Fibroblast of lung (primary cell): ENCODE results near the gene CIB2. TPM values are rescaled to one million over a fixed set of nuclear protein-coding genes. Genes with fewer than 3 reads are reported as not detected.

Experiments
- DNase-seq, 2 donors: peaks; one replicate each; pipeline versions ENCODE4 v3.0.0 to v3.0.0-alpha.2; 2010; ENCODE audit warnings: low read depth in 2 of 2
- H2AFZ ChIP-seq: 2 replicates; pipeline ENCODE4 v1.5.1; 2012; ENCODE audit warnings: low read length, control low read depth, inconsistent platforms
- H3K27ac ChIP-seq: 2 replicates; pipeline ENCODE4 v1.5.1; 2011; ENCODE audit warnings: low read length, control low read depth; ENCODE audit not compliant: insufficient read depth
- H3K27me3 ChIP-seq: 2 replicates; pipeline ENCODE4 v1.5.1; 2011; ENCODE audit warnings: mild to moderate bottlenecking, low read length; ENCODE audit not compliant: control insufficient read depth, insufficient read depth
- H3K36me3 ChIP-seq: 2 replicates; pipeline ENCODE4 v1.5.1; 2011; ENCODE audit warnings: low read length; ENCODE audit not compliant: control insufficient read depth, insufficient read depth
- H3K4me1 ChIP-seq: 2 replicates; pipeline ENCODE4 v1.5.1; 2011; ENCODE audit warnings: low read length; ENCODE audit not compliant: control insufficient read depth, insufficient read depth; ENCODE audit errors: extremely low read depth
- H3K4me2 ChIP-seq: 2 replicates; pipeline ENCODE4 v1.5.1; 2011; ENCODE audit warnings: low read length, control low read depth; ENCODE audit not compliant: insufficient read depth; ENCODE audit errors: extremely low read depth
- H3K4me3 ChIP-seq, 4 experiments: fragments of 200-600 bp in 1 of 4; sonication (generic) in 1 of 4; replicated peaks in 1 of 4; 2 replicates each; pipeline ENCODE4 v1.5.1; 2011 to 2016; ENCODE audit warnings: low read length in 4 of 4, low read depth in 3 of 4, mild to moderate bottlenecking in 3 of 4, control low read depth in 2 of 4, inconsistent platforms in 1 of 4, mixed read lengths in 1 of 4; ENCODE audit not compliant: insufficient read depth in 1 of 4; ENCODE audit errors: control extremely low read depth in 1 of 4
- H3K79me2 ChIP-seq: 2 replicates; pipeline ENCODE4 v1.5.1; 2012; ENCODE audit warnings: mild to moderate bottlenecking, low read length, inconsistent platforms; ENCODE audit not compliant: control insufficient read depth, insufficient read depth
- H3K9ac ChIP-seq: 2 replicates; pipeline ENCODE4 v1.5.1; 2011; ENCODE audit warnings: mild to moderate bottlenecking, low read length, control low read depth; ENCODE audit not compliant: insufficient read depth
- H3K9me3 ChIP-seq: 2 replicates; pipeline ENCODE4 v1.5.1; 2012; ENCODE audit warnings: low read depth, low read length; ENCODE audit not compliant: control insufficient read depth, insufficient read depth
- H4K20me1 ChIP-seq: 2 replicates; pipeline ENCODE4 v1.5.1; 2011; ENCODE audit warnings: low read length; ENCODE audit not compliant: control insufficient read depth, insufficient read depth; ENCODE audit errors: extremely low read depth
- EZH2 ChIP-seq: IDR thresholded peaks from 2 replicates; pipeline ENCODE4 v1.5.1; 2012; ENCODE audit warnings: low read length, control low read depth, mild to moderate bottlenecking; ENCODE audit errors: missing control alignments
- polyA plus RNA-seq, 2 donors: library from polyadenylated mRNA; depleted of rRNA in 1 of 2; stranded (reverse) in 1 of 2; unstranded in 1 of 2; fragments of >200 nt; gene quantifications; 2 replicates each; pipeline ENCODE4 v1.2.1, GENCODE V29; 2011 to 2012; ENCODE audit warnings: missing spikeins in 1 of 2
- total RNA-seq: library from RNA; depleted of rRNA; stranded (reverse); fragments of >200 nt; gene quantifications from 2 replicates; pipeline ENCODE4 v1.2.1, GENCODE V29; 2014
- TF ChIP-seq, protein P1 (sequence below), 2 donors: IDR thresholded peaks in 1 of 2; conservative IDR thresholded peaks in 1 of 2; 1 replicate in 1 of 2; 2 replicates in 1 of 2; pipeline ENCODE4 v1.5.1; 2011 to 2012; ENCODE audit warnings: low read length in 2 of 2, control low read depth in 1 of 2, inconsistent platforms in 1 of 2, low read depth in 1 of 2, mild to moderate bottlenecking in 1 of 2

Gene CIB2
- total and polyA plus RNA-seq, 2 donors (not counting 1 experiment from before 2014, with no cell fraction given), result 3.1 to 4.2 TPM

- Histone ChIP-seq H3K27ac (no peak overlapping the region), H3K9ac (no peak overlapping the region), H3K4me2 (no peak overlapping the region), H3K4me1 (no peaks in the 10 kb centered on the region), H2AFZ (no peak overlapping the region), H3K4me3 (no peak overlapping the region), H3K36me3 (no peaks in the 10 kb centered on the region), H3K79me2 (no peaks in the 10 kb centered on the region), H3K9me3 (no peaks in the 10 kb centered on the region), H3K27me3 (peaks cover 3% of the 10 kb centered on the region), H4K20me1 (no peaks in the 10 kb centered on the region)
- TF ChIP-seq EZH2, result no peak
- TF ChIP-seq, protein P1, sequence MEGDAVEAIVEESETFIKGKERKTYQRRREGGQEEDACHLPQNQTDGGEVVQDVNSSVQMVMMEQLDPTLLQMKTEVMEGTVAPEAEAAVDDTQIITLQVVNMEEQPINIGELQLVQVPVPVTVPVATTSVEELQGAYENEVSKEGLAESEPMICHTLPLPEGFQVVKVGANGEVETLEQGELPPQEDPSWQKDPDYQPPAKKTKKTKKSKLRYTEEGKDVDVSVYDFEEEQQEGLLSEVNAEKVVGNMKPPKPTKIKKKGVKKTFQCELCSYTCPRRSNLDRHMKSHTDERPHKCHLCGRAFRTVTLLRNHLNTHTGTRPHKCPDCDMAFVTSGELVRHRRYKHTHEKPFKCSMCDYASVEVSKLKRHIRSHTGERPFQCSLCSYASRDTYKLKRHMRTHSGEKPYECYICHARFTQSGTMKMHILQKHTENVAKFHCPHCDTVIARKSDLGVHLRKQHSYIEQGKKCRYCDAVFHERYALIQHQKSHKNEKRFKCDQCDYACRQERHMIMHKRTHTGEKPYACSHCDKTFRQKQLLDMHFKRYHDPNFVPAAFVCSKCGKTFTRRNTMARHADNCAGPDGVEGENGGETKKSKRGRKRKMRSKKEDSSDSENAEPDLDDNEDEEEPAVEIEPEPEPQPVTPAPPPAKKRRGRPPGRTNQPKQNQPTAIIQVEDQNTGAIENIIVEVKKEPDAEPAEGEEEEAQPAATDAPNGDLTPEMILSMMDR (conservative IDR thresholded peaks at IDR 0.05 in 1 of 2, IDR thresholded peaks at IDR 0.05 in 1 of 2; ENCODE audit: low read depth in 1 of 2, low read length in 2 of 2), result no peak
- DNase-seq, result no peak
Observed at GRCh38 chr15:78112551-78112950, 18.7 kb downstream of the CIB2 start.

DNA sequence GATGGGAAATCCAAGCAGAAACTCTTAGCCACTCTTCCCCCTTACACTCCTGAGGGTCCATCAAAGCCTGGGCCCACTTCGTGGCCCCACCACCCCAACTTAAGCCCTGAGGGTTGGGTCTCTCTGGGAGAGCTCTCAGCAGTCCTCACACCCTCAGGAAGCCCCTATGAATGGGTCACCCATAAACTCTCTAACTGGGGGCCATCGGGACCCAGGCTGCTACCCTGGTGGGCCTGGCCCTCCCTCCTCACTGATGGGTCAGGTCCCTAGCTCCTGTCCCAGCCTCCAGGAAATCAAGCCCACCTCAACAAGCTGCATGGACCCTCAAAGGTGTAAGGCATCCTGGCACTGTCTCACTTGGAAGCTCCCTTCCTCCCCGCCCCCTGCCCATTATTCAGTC is 19.5 kb downstream of the CIB2 start:
- H4K20me1 ChIP-seq, result no peaks in the 10 kb centered on the region
- TF ChIP-seq, protein P1 (conservative IDR thresholded peaks at IDR 0.05 in 1 of 2, IDR thresholded peaks at IDR 0.05 in 1 of 2; ENCODE audit: low read depth in 1 of 2, low read length in 2 of 2), result no peak
- TF ChIP-seq EZH2, result no peak
- no peak overlapping the region for H3K9ac ChIP-seq
- H3K4me1 ChIP-seq, result no peaks in the 10 kb centered on the region
- H3K27me3 ChIP-seq, result peaks cover 3% of the 10 kb centered on the region
- H3K4me2 ChIP-seq, result no peak overlapping the region
- no peak overlapping the region for H2AFZ ChIP-seq
- H3K4me3 ChIP-seq, result no peak overlapping the region
- no peak for DNase-seq
- no peaks in the 10 kb centered on the region for H3K36me3 ChIP-seq
- no peaks in the 10 kb centered on the region for H3K9me3 ChIP-seq
- no peak overlapping the region for H3K27ac ChIP-seq
- no peaks in the 10 kb centered on the region for H3K79me2 ChIP-seq

- Histone ChIP-seq H3K27ac (no peak overlapping the region), H3K4me3 (no peak overlapping the region), H2AFZ (no peak overlapping the region), H3K79me2 (no peaks in the 10 kb centered on the region), H3K9ac (no peak overlapping the region), H4K20me1 (no peaks in the 10 kb centered on the region), H3K36me3 (no peaks in the 10 kb centered on the region), H3K9me3 (no peaks in the 10 kb centered on the region), H3K4me2 (no peak overlapping the region), H3K4me1 (peaks cover under 1% of the 10 kb centered on the region), H3K27me3 (peaks cover 3% of the 10 kb centered on the region)
- TF ChIP-seq, protein P1 (conservative IDR thresholded peaks at IDR 0.05 in 1 of 2, IDR thresholded peaks at IDR 0.05 in 1 of 2; ENCODE audit: low read depth in 1 of 2, low read length in 2 of 2), result no peak
- TF ChIP-seq EZH2, result no peak
- no peak for DNase-seq
Observed at GRCh38 chr15:78110916-78111475, 20.2 kb downstream of the CIB2 start.
